ENCODE measurements around the gene CD1B. TPM values are rescaled to one million over a fixed set of nuclear protein-coding genes. Genes with fewer than 3 reads are reported as not detected.

CD1B gene
- total and polyA plus RNA-seq, 7 donors: 0.12 TPM; not detected in 6

DNA sequence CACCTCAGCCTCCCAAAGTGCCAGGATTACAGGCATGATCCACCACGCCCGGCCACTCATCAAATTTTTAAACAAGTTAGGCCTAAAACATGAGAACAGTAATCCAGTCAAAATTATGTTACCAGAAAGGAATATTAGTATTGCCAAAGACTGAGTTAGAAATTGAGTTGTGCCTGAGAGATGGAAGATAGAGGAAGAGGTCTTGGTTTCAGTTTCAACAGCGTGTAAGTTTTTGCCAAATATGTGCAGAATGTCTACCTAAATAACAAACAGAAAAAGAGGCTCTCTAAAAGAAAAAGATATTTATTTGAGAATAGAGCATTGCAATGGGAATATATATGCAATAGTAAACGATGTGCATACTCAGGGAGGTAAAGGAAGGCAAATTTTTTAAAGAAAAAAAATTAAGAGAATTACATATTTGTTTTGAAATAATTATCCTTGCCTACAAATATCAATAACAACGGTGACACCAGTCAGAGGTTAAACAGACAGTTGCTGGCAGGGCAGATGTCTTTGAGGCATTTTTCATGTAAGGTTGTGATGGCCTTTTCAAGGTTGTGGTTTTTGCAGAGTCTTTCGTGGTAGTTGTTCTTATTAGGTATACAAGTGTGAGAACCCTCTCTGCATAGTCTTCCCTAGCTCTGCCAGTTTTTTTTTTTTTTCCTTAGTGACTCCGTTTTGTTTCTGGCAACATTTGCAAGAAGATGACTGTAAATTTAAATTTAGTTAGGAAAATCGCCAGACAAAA, 2.2 kb upstream of the CD1B start:
- 54 to 65% methylated on average over 8 of the region's 8 CpGs for WGBS, 2 donors
- Histone ChIP-seq H3K27me3 (no peaks in the 10 kb centered on the region), H3K9me3 (no peaks in the 10 kb centered on the region), H3K4me1 (no peaks in the 10 kb centered on the region), H3K36me3 (no peaks in the 10 kb centered on the region), H3K4me3 (no peak overlapping the region), H3K27ac (no peak overlapping the region)
- TF ChIP-seq, protein P1, sequence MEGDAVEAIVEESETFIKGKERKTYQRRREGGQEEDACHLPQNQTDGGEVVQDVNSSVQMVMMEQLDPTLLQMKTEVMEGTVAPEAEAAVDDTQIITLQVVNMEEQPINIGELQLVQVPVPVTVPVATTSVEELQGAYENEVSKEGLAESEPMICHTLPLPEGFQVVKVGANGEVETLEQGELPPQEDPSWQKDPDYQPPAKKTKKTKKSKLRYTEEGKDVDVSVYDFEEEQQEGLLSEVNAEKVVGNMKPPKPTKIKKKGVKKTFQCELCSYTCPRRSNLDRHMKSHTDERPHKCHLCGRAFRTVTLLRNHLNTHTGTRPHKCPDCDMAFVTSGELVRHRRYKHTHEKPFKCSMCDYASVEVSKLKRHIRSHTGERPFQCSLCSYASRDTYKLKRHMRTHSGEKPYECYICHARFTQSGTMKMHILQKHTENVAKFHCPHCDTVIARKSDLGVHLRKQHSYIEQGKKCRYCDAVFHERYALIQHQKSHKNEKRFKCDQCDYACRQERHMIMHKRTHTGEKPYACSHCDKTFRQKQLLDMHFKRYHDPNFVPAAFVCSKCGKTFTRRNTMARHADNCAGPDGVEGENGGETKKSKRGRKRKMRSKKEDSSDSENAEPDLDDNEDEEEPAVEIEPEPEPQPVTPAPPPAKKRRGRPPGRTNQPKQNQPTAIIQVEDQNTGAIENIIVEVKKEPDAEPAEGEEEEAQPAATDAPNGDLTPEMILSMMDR (IDR thresholded peaks at IDR 0.05): no peak
- TF ChIP-seq POLR2A (IDR thresholded peaks at IDR 0.05) (no peak), EP300 (IDR thresholded peaks at IDR 0.05) (no peak), POLR2AphosphoS5 (IDR thresholded peaks at IDR 0.05) (no peak)
- intact Hi-C loops (cut with DNase I): no loop called here
- no peak for DNase-seq

DNA sequence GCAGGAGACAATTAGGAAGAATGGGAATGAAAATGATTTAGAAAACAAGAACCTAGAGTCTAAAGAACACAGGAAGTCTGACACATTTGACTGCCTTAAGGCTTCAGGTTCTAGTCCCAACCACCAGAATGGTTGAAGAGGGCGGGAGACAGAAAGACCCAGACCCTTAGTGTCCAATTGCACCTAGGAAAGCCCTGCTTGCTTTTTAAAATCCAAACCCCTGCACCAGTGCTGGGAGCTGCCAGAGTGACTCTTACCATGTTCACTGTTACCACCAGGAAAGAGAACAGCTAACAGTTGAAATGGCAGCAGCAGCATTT, 265 bp downstream of the CD1B start:
- WGBS, 2 donors: 76 to 83% methylated on average over 1 of the region's 1 CpG
- no peaks in the 10 kb centered on the region for H3K27me3 ChIP-seq
- no peaks in the 10 kb centered on the region for H3K36me3 ChIP-seq
- H3K4me3 ChIP-seq: no peak overlapping the region
- no peaks in the 10 kb centered on the region for H3K9me3 ChIP-seq
- TF ChIP-seq, protein P1 (IDR thresholded peaks at IDR 0.05): no peak
- TF ChIP-seq POLR2AphosphoS5 (IDR thresholded peaks at IDR 0.05): no peak
- no peak for TF ChIP-seq EP300 (IDR thresholded peaks at IDR 0.05)
- no peak for TF ChIP-seq POLR2A (IDR thresholded peaks at IDR 0.05)
- DNase-seq: no peak
- intact Hi-C loops (cut with DNase I): no loop called here
- H3K4me1 ChIP-seq: no peaks in the 10 kb centered on the region
- H3K27ac ChIP-seq: no peak overlapping the region

DNA sequence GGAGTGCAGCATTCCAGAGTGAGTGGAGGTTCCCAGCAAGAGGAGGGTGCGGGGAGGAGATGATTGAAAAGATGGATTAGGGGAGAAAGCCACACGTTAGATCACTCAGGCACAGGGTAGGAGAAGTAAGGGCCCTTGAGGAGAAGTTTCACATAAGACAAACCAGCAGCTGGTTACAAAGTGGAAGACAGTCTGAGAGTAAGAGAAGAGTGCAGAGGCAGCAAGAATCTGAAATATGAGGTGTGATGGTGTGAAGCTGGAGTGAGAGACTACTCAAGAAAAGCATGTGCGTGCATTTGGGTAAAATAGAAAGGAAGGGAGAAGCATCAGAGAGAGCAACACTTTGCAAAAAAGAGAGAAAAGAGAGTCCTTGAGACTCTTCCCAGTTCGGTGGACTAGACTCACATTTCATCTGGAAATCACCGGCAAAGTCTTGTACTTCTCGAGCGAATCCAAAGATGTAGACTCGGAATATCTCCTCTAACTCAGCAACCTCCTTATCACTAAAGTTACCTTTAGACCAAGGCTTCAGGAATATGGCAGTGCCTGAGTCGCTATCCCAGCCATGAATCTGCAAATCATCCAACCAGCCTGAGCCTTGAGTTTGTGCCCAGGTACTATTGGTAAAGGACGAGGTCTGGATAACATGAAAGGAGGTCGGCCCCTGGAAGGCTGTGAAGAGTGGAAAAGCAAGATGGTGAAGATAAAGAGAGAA, 783 bp downstream of the CD1B start:
- Histone ChIP-seq H3K9me3 (no peaks in the 10 kb centered on the region), H3K27me3 (no peaks in the 10 kb centered on the region), H3K4me1 (no peaks in the 10 kb centered on the region), H3K36me3 (no peaks in the 10 kb centered on the region), H3K27ac (no peak overlapping the region), H3K4me3 (no peak overlapping the region)
- DNase-seq: no peak
- intact Hi-C loops (cut with DNase I): no loop called here
- TF ChIP-seq POLR2A (IDR thresholded peaks at IDR 0.05) (no peak), POLR2AphosphoS5 (IDR thresholded peaks at IDR 0.05) (no peak)
- WGBS, 2 donors: 79 to 81% methylated on average over 11 of the region's 11 CpGs

DNA sequence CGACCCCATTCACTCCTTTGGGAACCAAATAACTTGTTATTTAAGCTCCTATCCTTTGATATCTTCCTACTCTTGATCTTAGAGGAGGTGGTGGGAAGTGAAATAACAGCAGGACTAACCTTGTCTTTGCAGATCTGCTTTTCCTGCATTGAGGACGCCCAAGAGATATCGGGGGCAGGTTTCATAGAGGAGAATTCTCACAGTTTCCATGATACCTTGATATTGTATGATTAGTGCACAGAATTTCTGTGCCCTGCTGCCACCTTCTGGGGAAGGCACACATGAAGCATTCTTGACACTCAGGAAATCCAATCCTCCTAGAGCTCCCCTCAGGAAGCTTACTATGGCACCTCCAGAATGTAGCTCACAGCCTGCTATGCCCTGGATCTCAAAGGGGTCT, 1.6 kb downstream of the CD1B start:
- no peaks in the 10 kb centered on the region for H3K4me1 ChIP-seq
- TF ChIP-seq EP300 (IDR thresholded peaks at IDR 0.05): no peak
- H3K36me3 ChIP-seq: no peaks in the 10 kb centered on the region
- H3K9me3 ChIP-seq: no peaks in the 10 kb centered on the region
- intact Hi-C loops (cut with DNase I): no loop called here
- no peaks in the 10 kb centered on the region for H3K27me3 ChIP-seq
- no peak overlapping the region for H3K27ac ChIP-seq
- H3K4me3 ChIP-seq: no peak overlapping the region
- no peak for DNase-seq
- WGBS, 2 donors: 60 to 71% methylated on average over 3 of the region's 3 CpGs

DNA sequence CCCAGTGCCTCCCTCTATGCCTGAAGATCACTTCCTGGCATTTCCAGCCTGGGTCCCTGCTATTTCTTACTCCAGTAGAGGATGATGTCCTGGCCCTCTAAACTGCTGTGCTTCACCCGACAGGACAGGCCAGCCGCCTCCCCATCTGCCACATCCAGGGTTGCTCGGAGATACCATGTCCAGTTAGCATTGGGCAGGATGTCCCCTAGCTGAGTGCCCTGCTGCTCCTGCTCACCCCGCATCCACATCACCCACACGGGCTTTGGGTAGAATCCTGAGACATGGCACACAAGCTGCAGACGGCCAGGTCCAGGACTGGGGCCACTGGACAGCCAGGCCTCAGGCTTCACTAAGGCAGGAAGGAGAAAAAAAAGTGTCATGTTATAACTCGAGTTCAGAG, 2.0 kb downstream of the CD1B start:
- Histone ChIP-seq H3K36me3 (no peaks in the 10 kb centered on the region), H3K27me3 (no peaks in the 10 kb centered on the region), H3K27ac (no peak overlapping the region), H3K4me1 (no peaks in the 10 kb centered on the region), H3K9me3 (no peaks in the 10 kb centered on the region), H3K4me3 (no peak overlapping the region)
- DNase-seq: no peak
- TF ChIP-seq POLR2AphosphoS5 (IDR thresholded peaks at IDR 0.05) (no peak), EP300 (IDR thresholded peaks at IDR 0.05) (no peak), POLR2A (IDR thresholded peaks at IDR 0.05) (no peak)
- TF ChIP-seq, protein P1 (IDR thresholded peaks at IDR 0.05): no peak
- WGBS, 2 donors: 87 to 88% methylated on average over 7 of the region's 7 CpGs
- intact Hi-C loops (cut with DNase I): no loop called here

Data from sigmoid colon (tissue), 7 donors.